Activated CD8-positive, alpha-beta memory T cell treated with anti-CD3 and anti-CD28 coated beads, Interleukin-2, amount 50 U/mL, for 48 hours (primary cell): Measurements from ENCODE around the gene FSD1.
"Not testable (repeated sequence)": the region's sequence is repeated elsewhere in the genome, so short reads cannot be mapped to it uniquely, and the experiment has no call there.

ENCODE experiments used
- DNase-seq: peaks from one replicate; pipeline ENCODE4 v3.0.0-alpha.2; 2020

FSD1 gene

GRCh38 chr19:4304538-4305256 is at the start of gene FSD1:
Gene FSD1, plus strand, starts transcription at chr19:4304598. Its CDS starts 149 bp downstream, at chr19:4304747.
- peak; percentile 95 for DNase-seq

GRCh38 chr19:4256563-4256962 is 47.8 kb upstream of the FSD1 start:
- DNase-seq: no peak

GRCh38 chr19:4257025-4257424 is 47.4 kb upstream of the FSD1 start:
- no peak for DNase-seq

- DNase-seq: no peak
Measured at GRCh38 chr19:4258181-4258580, 46.2 kb upstream of the FSD1 start.

GRCh38 chr19:4260613-4261191 is 43.7 kb upstream of the FSD1 start:
- no peak for DNase-seq

GRCh38 chr19:4264812-4265211 is 39.6 kb upstream of the FSD1 start:
- no peak for DNase-seq

- DNase-seq: no peak
Measured at GRCh38 chr19:4266253-4267000, 38.0 kb upstream of the FSD1 start.

- peak; percentile 89 for DNase-seq
Measured at GRCh38 chr19:4267101-4267900, 37.1 kb upstream of the FSD1 start.

- DNase-seq: no peak
Measured at GRCh38 chr19:4267901-4268815, 36.2 kb upstream of the FSD1 start.

- no peak for DNase-seq
Measured at GRCh38 chr19:4268816-4269430, 35.5 kb upstream of the FSD1 start.

- no peak for DNase-seq
Measured at GRCh38 chr19:4272894-4273293, 31.5 kb upstream of the FSD1 start.

GRCh38 chr19:4274321-4274686 is 30.1 kb upstream of the FSD1 start:
- DNase-seq: not testable (repeated sequence)

GRCh38 chr19:4277191-4277696 is 27.2 kb upstream of the FSD1 start:
- no peak for DNase-seq

- DNase-seq: no peak
Measured at GRCh38 chr19:4278010-4278409, 26.4 kb upstream of the FSD1 start.

GRCh38 chr19:4278419-4279266 is 25.8 kb upstream of the FSD1 start, which contains the start of gene SHD:
Gene SHD, plus strand, starts transcription at chr19:4279266. Its CDS starts 798 bp downstream, at chr19:4280064.
- no peak for DNase-seq

GRCh38 chr19:4279267-4279529 is 25.2 kb upstream of the FSD1 start:
- DNase-seq: no peak

GRCh38 chr19:4279530-4280422 is 24.6 kb upstream of the FSD1 start:
- no peak for DNase-seq

GRCh38 chr19:4284176-4284958 is 20.0 kb upstream of the FSD1 start:
- no peak for DNase-seq

- DNase-seq: no peak
Measured at GRCh38 chr19:4284974-4285373, 19.4 kb upstream of the FSD1 start.
